ENCODE results near the gene DNAH14.

The DNAH14 gene

GRCh38 chr1:225400968-225401367, 471.5 kb downstream of the DNAH14 start:
- H2BK12ac ChIP-seq (ENCODE audit: low read length) = no peak overlapping the region

GRCh38 chr1:225406976-225407725, 477.7 kb downstream of the DNAH14 start:
- whole genome bisulfite sequencing, 2 donors (ENCODE audit: extremely low coverage in 2 of 2, insufficient read length in 2 of 2, insufficient replicate concordance in 1 of 2) = no CpG with 5 or more reads among the region's 8 CpGs
- Histone ChIP-seq H3K79me1 (ENCODE audit: low read depth, low read length) (peaks cover 2% of the 10 kb centered on the region), H3K36me3 (replicated peaks in 1 of 2; ENCODE audit: control insufficient read depth in 2 of 2, insufficient read depth in 2 of 2, low read length in 2 of 2) (peaks cover 20 to 100% of the 10 kb centered on the region in 2 donors), H2AK5ac (ENCODE audit: low read depth, low read length) (no peak overlapping the region), H3K9ac (ENCODE audit: low read depth, low read length, poor library complexity) (no peak overlapping the region), H3K4me1 (ENCODE audit: control insufficient read depth in 2 of 2, insufficient read depth in 1 of 2, low read depth in 1 of 2, low read length in 2 of 2) (no peaks in the 10 kb centered on the region), H2BK15ac (ENCODE audit: low read length) (no peak overlapping the region), H4K91ac (ENCODE audit: low read depth, low read length, poor library complexity) (no peak overlapping the region), H3K4me2 (ENCODE audit: insufficient read depth, low read length, poor library complexity, severe bottlenecking) (no peak overlapping the region), H2BK120ac (ENCODE audit: low read depth, low read length) (no peak overlapping the region), H3K27ac (replicated peaks; ENCODE audit: low read length) (no peak overlapping the region), H3K4me3 (ENCODE audit: low read length in 2 of 2) (no peak overlapping the region), H2BK5ac (ENCODE audit: low read length) (no peak overlapping the region), H2AFZ (ENCODE audit: low read length) (no peak overlapping the region), H3K18ac (ENCODE audit: low read length) (no peak overlapping the region), H2BK12ac (ENCODE audit: low read length) (no peak overlapping the region), H3K14ac (ENCODE audit: low read length) (no peak overlapping the region), H3K27me3 (ENCODE audit: control insufficient read depth in 3 of 3, insufficient read depth in 3 of 3, low read depth in 1 of 3, low read length in 3 of 3) (no peaks in the 10 kb centered on the region), H4K8ac (ENCODE audit: low read depth, low read length) (no peak overlapping the region), H3K4ac (ENCODE audit: low read length) (no peak overlapping the region), H3K23ac (ENCODE audit: low read depth, low read length, poor library complexity) (no peak overlapping the region), H3K9me3 (replicated peaks in 1 of 2; ENCODE audit: control insufficient read depth in 2 of 2, insufficient read depth in 1 of 2, low read depth in 1 of 2, low read length in 2 of 2) (no peaks in the 10 kb centered on the region)
- no peak for DNase-seq (ENCODE audit: low spot score)

More at GRCh38 chr1:225400968-225401367, 471.5 kb downstream of the DNAH14 start:
- Histone ChIP-seq H3K18ac (ENCODE audit: low read length) (no peak overlapping the region), H3K4me2 (ENCODE audit: insufficient read depth, low read length, poor library complexity, severe bottlenecking) (no peak overlapping the region), H3K4ac (ENCODE audit: low read length) (no peak overlapping the region), H2AK5ac (ENCODE audit: low read depth, low read length) (no peak overlapping the region), H3K36me3 (replicated peaks in 1 of 2; ENCODE audit: control insufficient read depth in 2 of 2, insufficient read depth in 2 of 2, low read length in 2 of 2) (peaks cover 24 to 97% of the 10 kb centered on the region in 2 donors), H2AFZ (ENCODE audit: low read length) (no peak overlapping the region), H2BK5ac (ENCODE audit: low read length) (no peak overlapping the region), H3K23ac (ENCODE audit: low read depth, low read length, poor library complexity) (no peak overlapping the region), H3K27me3 (ENCODE audit: control insufficient read depth in 3 of 3, insufficient read depth in 3 of 3, low read depth in 1 of 3, low read length in 3 of 3) (no peaks in the 10 kb centered on the region), H3K4me3 (ENCODE audit: low read length in 2 of 2) (no peak overlapping the region), H2BK120ac (ENCODE audit: low read depth, low read length) (no peak overlapping the region), H3K4me1 (ENCODE audit: control insufficient read depth in 2 of 2, insufficient read depth in 1 of 2, low read depth in 1 of 2, low read length in 2 of 2) (no peaks in the 10 kb centered on the region), H3K79me1 (ENCODE audit: low read depth, low read length) (peaks cover 3% of the 10 kb centered on the region), H3K9me3 (replicated peaks in 1 of 2; ENCODE audit: control insufficient read depth in 2 of 2, insufficient read depth in 1 of 2, low read depth in 1 of 2, low read length in 2 of 2) (peaks cover 0 to 1% of the 10 kb centered on the region in 2 donors), H3K14ac (ENCODE audit: low read length) (no peak overlapping the region), H4K91ac (ENCODE audit: low read depth, low read length, poor library complexity) (no peak overlapping the region), H3K9ac (ENCODE audit: low read depth, low read length, poor library complexity) (no peak overlapping the region), H3K27ac (replicated peaks; ENCODE audit: low read length) (no peak overlapping the region), H4K8ac (ENCODE audit: low read depth, low read length) (no peak overlapping the region), H2BK15ac (ENCODE audit: low read length) (no peak overlapping the region)
- WGBS, 2 donors (ENCODE audit: extremely low coverage in 2 of 2, insufficient read length in 2 of 2, insufficient replicate concordance in 1 of 2) = no CpG with 5 or more reads among the region's 5 CpGs
- no peak for DNase-seq (ENCODE audit: low spot score)

DNA sequence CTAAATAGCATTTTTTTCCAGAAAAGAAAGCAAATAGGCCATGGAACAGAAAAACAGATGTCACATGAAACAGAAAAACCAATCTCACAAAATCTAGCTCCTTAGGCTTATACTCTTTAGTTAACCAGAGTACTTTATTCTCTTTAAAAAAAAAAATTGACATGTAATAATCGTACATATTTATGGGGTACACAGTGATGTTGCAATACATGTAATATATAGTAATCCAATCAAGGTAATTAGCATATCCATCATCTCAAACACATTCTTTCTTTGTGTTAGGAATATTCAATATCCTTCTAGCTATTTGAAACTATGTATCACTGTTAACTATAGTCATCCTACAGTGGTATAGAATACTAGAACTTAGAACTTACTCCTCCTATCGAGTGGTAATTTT, 478.3 kb downstream of the DNAH14 start:
- WGBS, 2 donors (ENCODE audit: extremely low coverage in 2 of 2, insufficient read length in 2 of 2, insufficient replicate concordance in 1 of 2) = no CpG with 5 or more reads among the region's 2 CpGs

DNA sequence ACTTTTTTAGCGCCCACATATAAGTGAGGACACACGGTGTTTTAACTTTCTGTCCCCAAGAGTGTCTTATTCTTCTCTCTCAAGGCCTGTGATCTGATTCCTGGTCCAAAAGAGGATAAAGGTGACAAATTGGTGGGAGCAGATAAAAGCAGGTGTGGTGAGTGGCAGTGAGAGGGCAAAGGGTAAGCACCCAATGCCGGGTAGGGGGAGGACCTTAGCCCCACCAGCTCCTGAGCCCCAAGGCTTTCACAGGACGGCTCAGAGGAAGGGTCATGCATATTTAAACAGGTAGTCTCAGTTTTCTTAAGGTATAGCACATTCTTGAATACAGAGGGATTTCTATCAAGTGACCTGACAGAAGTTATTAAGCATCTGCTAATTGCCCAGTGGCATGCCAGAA, 478.8 kb downstream of the DNAH14 start:
- Histone ChIP-seq H3K27me3 (ENCODE audit: control insufficient read depth in 3 of 3, insufficient read depth in 3 of 3, low read depth in 1 of 3, low read length in 3 of 3) (no peaks in the 10 kb centered on the region), H3K14ac (ENCODE audit: low read length) (no peak overlapping the region), H3K9me3 (replicated peaks in 1 of 2; ENCODE audit: control insufficient read depth in 2 of 2, insufficient read depth in 1 of 2, low read depth in 1 of 2, low read length in 2 of 2) (no peaks in the 10 kb centered on the region), H3K4me3 (ENCODE audit: low read length in 2 of 2) (no peak overlapping the region), H4K91ac (ENCODE audit: low read depth, low read length, poor library complexity) (no peak overlapping the region), H2BK12ac (ENCODE audit: low read length) (no peak overlapping the region), H2BK15ac (ENCODE audit: low read length) (no peak overlapping the region), H3K23ac (ENCODE audit: low read depth, low read length, poor library complexity) (no peak overlapping the region), H2BK120ac (ENCODE audit: low read depth, low read length) (no peak overlapping the region), H2BK5ac (ENCODE audit: low read length) (no peak overlapping the region), H3K36me3 (replicated peaks in 1 of 2; ENCODE audit: control insufficient read depth in 2 of 2, insufficient read depth in 2 of 2, low read length in 2 of 2) (peaks cover 22 to 100% of the 10 kb centered on the region in 2 donors), H3K27ac (replicated peaks; ENCODE audit: low read length) (no peak overlapping the region), H3K4ac (ENCODE audit: low read length) (no peak overlapping the region), H3K4me2 (ENCODE audit: insufficient read depth, low read length, poor library complexity, severe bottlenecking) (no peak overlapping the region), H3K4me1 (ENCODE audit: control insufficient read depth in 2 of 2, insufficient read depth in 1 of 2, low read depth in 1 of 2, low read length in 2 of 2) (no peaks in the 10 kb centered on the region), H2AFZ (ENCODE audit: low read length) (no peak overlapping the region), H3K9ac (ENCODE audit: low read depth, low read length, poor library complexity) (no peak overlapping the region), H3K18ac (ENCODE audit: low read length) (no peak overlapping the region), H4K8ac (ENCODE audit: low read depth, low read length) (no peak overlapping the region), H3K79me1 (ENCODE audit: low read depth, low read length) (peaks cover 2% of the 10 kb centered on the region), H2AK5ac (ENCODE audit: low read depth, low read length) (no peak overlapping the region)
- no peak for DNase-seq (ENCODE audit: low spot score)
- WGBS, 2 donors (ENCODE audit: extremely low coverage in 2 of 2, insufficient read length in 2 of 2, insufficient replicate concordance in 1 of 2) = no CpG with 5 or more reads among the region's 4 CpGs

More for the DNA sequence above, 478.3 kb downstream of the DNAH14 start:
- Histone ChIP-seq H3K4me1 (ENCODE audit: control insufficient read depth in 2 of 2, insufficient read depth in 1 of 2, low read depth in 1 of 2, low read length in 2 of 2) (no peaks in the 10 kb centered on the region), H2BK15ac (ENCODE audit: low read length) (no peak overlapping the region), H3K36me3 (replicated peaks in 1 of 2; ENCODE audit: control insufficient read depth in 2 of 2, insufficient read depth in 2 of 2, low read length in 2 of 2) (peaks cover 22 to 100% of the 10 kb centered on the region in 2 donors), H3K4ac (ENCODE audit: low read length) (no peak overlapping the region), H3K4me3 (ENCODE audit: low read length in 2 of 2) (no peak overlapping the region), H3K23ac (ENCODE audit: low read depth, low read length, poor library complexity) (no peak overlapping the region), H3K27me3 (ENCODE audit: control insufficient read depth in 3 of 3, insufficient read depth in 3 of 3, low read depth in 1 of 3, low read length in 3 of 3) (no peaks in the 10 kb centered on the region), H3K9ac (ENCODE audit: low read depth, low read length, poor library complexity) (no peak overlapping the region), H2BK120ac (ENCODE audit: low read depth, low read length) (no peak overlapping the region), H2AK5ac (ENCODE audit: low read depth, low read length) (no peak overlapping the region), H3K14ac (ENCODE audit: low read length) (no peak overlapping the region), H4K91ac (ENCODE audit: low read depth, low read length, poor library complexity) (no peak overlapping the region), H3K18ac (ENCODE audit: low read length) (no peak overlapping the region), H3K4me2 (ENCODE audit: insufficient read depth, low read length, poor library complexity, severe bottlenecking) (no peak overlapping the region), H4K8ac (ENCODE audit: low read depth, low read length) (no peak overlapping the region), H2AFZ (ENCODE audit: low read length) (no peak overlapping the region), H3K9me3 (replicated peaks in 1 of 2; ENCODE audit: control insufficient read depth in 2 of 2, insufficient read depth in 1 of 2, low read depth in 1 of 2, low read length in 2 of 2) (no peaks in the 10 kb centered on the region), H3K27ac (replicated peaks; ENCODE audit: low read length) (no peak overlapping the region), H3K79me1 (ENCODE audit: low read depth, low read length) (peaks cover 2% of the 10 kb centered on the region), H2BK12ac (ENCODE audit: low read length) (no peak overlapping the region), H2BK5ac (ENCODE audit: low read length) (no peak overlapping the region)
- DNase-seq (ENCODE audit: low spot score) = no peak

Measured in neuronal stem cell (in vitro differentiated cells).